ENCODE results near the gene RTP2.

RTP2 gene

DNA sequence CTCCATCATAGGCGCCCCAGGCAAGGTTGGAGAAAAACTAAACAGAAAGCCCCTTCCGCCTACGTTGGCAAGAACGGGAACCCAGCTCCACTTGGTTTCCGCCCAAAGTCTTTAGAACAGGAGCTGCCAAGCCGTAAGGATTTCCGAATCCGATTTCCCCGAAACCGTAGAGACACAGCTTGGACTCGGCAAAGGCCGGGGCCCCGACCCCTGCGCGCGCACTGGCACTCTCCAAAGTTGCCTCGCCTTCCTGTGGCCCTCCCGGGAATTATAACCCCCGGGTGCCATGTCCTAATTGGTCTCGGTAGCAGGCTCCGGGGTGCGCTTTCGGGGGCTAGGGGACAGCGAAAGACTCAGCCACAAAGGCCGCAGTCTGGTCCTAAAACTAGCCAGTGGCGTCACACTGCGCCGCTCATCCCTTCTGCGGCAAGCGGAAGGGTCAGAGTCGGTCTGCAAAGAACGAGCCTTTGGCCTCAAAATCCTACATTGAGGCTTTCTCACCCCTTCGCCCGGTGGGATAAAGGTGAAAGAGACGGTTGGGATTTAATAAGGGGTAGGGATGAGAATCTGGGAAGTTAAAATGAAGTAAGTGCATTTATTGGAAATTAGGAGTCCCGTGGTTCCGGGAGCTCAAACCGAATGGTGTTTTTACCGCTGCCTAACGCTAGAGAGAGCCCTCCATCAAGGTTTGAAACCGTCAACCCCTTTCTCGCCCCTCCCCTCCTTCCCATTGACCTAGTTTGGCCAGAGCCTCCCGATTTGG is 36.2 kb upstream of the RTP2 start:
- peak; percentile 62 for DNase-seq

DNA sequence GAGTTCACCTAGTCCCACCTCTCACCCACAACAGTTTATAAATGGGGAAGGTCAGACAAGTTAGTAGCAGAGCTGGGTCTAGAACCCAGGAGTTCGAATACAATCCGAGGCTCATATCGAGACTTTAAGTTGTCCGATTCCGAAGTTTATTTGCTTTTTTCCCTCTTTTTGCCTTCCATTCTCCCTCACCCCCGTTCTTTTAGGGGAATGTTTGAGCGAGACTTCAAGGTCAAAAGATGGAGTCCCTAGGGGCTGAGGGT is 35.6 kb upstream of the RTP2 start:
- DNase-seq = no peak

- peak; percentile 11 for DNase-seq
Measured at GRCh38 chr3:187737368-187738070, 35.2 kb upstream of the RTP2 start.

DNA sequence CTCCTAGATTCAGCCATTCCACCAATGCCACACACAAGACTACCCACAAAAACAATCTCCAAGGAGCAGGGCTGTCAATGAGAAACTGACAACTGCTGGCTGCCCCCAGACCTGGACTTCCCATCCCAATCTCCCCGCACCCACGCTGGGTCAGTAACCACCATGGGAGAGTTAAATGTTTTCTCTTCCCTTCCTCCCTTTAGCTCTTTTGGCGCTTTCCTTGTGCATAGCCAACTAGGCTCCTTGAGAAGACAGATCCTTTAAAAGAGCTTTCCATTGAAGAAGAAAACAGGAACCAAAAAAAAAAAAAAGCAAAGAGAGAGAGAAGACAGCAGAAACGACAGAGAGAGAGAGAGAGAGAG is 34.6 kb upstream of the RTP2 start:
- DNase-seq = no peak

- DNase-seq = no peak
Measured at GRCh38 chr3:187736418-187736871, 34.1 kb upstream of the RTP2 start.

- no peak for DNase-seq
Measured at GRCh38 chr3:187735837-187736236, 33.5 kb upstream of the RTP2 start.

GRCh38 chr3:187735383-187735782 is 33.0 kb upstream of the RTP2 start:
- no peak for DNase-seq

- DNase-seq = no peak
Measured at GRCh38 chr3:187734841-187735240, 32.5 kb upstream of the RTP2 start.

GRCh38 chr3:187733371-187733770 is 31.0 kb upstream of the RTP2 start:
- no peak for DNase-seq

GRCh38 chr3:187729598-187729997 is 27.2 kb upstream of the RTP2 start:
- no peak for DNase-seq

- DNase-seq = no peak
Measured at GRCh38 chr3:187728940-187729583, 26.7 kb upstream of the RTP2 start.

- no peak for DNase-seq
Measured at GRCh38 chr3:187728248-187728647, 25.9 kb upstream of the RTP2 start.

DNA sequence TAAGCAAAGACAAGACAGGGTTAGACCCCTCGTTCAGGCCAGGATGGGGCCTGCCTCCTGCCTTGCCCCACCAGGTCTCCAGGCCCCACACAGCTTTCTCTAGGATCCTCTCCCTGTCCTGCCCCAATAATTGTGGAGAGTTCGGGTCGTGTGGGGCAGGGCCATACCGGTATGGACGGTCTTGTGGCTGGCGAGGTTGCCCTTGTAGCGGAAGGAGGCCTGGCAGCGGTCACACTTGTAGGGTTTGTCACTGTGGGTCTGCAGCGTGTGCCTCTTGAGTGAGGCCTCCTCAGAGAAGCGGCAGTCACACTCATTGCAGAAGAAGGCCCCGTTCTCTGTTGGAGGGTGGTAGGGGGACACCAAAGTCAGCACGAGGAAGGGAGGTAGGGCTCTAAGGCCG is 24.2 kb upstream of the RTP2 start:
- DNase-seq = no peak

DNA sequence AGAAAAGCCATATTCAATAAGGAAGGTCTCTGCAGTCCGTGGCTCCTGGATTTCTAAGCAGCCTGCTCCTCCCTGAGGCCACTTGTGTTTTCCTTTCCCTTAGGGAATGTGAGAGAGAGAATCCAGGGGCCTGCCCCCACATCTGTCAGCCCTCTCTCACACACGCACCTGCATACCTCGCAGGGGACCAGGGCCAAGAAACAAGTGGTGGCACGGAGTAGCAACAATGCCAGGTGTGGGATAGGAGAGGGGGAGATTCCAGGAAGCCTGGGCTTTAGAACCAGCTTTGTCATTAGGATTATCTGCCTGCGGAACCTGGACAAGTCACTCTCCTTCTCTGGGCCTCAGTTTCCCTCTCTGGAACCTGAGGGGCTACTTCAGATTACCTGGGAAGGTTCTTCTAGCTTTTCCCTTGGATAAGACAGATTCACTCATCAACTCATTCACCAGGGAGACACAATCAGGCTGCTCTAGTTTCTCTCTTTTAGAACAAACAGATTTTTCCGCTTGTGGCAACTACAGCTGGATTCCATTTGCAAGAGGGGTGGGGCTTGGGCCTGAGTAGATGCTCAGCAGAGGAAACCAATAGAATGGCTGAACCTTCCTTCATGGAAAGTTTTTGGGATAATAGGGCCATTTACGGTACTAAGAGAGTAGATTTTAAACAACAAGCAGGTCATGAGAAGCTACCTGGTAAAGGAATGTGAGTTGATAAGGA is 23.5 kb upstream of the RTP2 start:
- DNase-seq = no peak

GRCh38 chr3:187725224-187725623 is 22.9 kb upstream of the RTP2 start:
- no peak for DNase-seq

DNA sequence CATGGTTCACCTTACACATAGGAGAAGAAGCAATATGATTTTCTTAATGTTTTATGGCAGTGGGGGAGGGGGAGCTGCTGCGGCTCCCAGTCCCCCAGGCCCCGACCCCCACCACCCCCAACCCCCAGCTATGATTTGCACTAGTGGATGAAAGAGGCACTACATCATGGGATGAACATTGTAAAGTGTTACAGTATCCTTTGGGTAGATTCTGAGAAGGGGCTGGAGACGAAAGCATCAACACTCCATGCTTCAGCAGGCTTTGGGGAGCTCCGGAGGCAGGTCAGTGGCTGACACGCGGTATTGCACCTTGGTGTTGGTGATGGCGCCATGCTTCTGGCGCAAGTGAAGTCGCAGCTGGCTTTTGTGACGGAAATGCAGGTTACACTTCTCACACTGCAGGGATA is 19.9 kb upstream of the RTP2 start:
- DNase-seq = no peak

DNA sequence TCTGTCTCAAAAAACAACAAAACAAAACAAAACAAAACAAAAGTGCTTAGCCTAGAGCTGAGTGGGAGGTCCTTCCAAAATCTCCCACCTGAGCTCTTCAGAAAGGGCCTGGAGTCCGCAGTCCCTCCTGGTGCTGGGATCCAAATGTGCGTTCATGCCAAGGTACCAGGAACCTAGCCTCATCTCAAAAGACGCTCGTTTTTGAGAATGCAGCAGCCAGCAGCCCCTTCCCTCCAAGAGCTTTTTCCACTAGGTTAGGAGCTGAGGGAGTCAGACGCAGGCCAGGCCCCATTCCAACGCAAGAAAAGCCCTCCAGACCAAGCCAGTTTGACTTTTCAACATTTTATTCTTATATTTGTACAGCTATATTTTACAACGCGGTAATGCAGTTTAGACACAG is 18.7 kb upstream of the RTP2 start:
- no peak for DNase-seq

DNA sequence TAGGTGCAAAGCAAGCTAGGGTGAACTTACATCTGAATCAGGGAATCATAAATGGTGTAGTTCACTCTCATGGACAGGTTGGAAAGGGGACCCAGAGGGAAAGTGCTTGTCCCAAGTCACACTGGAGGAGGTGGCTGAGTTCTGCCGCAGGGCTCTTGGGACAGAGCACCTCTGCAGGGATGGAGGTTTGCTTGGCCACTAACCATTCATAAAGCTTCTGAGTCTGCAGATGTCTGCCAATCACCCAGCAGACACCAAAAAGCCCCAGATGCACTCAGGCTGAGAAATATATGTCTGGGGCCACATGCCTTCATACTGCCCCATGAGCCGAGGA is 17.9 kb upstream of the RTP2 start:
- DNase-seq = no peak

DNA sequence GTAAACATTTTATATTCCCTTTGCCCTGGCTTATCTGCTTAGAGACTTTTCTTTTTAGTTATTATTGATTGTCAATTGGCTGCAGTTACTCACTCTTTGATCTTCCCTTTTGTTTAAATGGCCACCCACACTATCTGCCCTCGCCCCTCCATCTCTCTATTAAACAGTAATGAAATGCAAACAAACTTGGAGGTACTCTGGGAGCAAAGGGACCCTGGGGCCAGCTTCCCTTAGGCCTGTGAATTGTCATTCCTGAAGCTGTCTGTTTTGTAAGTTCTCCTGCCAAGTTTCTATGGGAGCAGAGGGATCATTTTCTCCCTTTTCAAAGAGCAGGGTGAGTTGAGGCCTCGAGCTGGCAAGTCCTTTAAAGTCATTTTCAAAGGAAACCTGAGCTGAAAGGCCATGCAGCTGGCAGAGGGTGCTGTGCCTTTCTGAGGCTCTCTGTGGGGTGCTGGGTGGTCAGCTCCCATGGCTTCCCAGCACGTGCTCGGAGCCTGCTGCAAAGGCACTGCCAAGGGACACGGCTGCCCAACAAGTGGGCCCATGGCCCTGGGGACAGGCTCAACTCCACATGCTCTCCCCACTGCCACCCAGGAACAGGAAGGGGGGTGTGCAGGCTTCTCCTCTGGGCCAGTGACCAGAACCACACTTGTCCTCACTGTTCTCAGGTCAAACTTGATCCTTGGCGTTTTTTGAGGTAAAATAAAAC is 17.4 kb upstream of the RTP2 start:
- no peak for DNase-seq

- DNase-seq = no peak
Measured at GRCh38 chr3:187718802-187719201, 16.4 kb upstream of the RTP2 start.

GRCh38 chr3:187717572-187717971 is 15.2 kb upstream of the RTP2 start:
- DNase-seq = no peak

DNA sequence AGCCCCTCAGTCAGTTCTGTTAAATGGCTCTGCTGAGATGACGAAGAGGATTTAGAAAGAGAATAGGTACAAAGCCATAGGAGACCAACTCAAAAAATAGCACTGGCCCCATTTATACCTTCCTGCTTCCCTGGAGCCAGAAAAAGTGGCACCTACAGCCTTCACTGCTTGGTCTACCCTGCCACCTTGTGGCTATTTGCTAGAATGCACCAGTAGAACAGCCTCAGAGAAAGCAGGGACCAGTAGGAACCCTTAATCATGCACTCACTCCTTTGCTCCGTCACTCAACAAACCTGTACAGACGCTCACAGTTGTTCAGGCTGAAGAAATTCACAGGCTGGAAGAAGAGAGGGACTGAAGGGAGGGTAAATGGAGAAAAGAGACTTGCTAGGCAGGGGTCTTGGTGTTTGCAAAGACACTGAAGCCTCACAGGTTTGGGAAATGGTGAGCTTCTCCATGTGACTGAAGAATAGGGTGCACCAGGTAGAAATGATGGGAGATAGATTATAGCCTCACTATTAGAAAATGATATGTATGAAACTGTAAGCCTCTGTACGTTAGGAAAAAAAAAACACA is 12.1 kb upstream of the RTP2 start:
- DNase-seq = peak; percentile 50

- DNase-seq = no peak
Measured at GRCh38 chr3:187713504-187713903, 11.1 kb upstream of the RTP2 start.
